Hindlimb muscle (tissue), 1 donor: ENCODE results near the gene MGLL. TPM values are rescaled to one million over a fixed set of nuclear protein-coding genes. Genes with fewer than 3 reads are reported as not detected.

Source experiments
- DNase-seq: peaks from one replicate; pipeline ENCODE4 v3.0.0-alpha.2; 2013
- polyA plus RNA-seq: library from polyadenylated mRNA; unstranded; fragments of 120-200 nt; gene quantifications from one replicate; pipeline ENCODE4 v1.2.1, GENCODE V29; 2013; ENCODE audit not compliant: insufficient read length

Gene MGLL
- 28.0 TPM for polyA plus RNA-seq

DNA sequence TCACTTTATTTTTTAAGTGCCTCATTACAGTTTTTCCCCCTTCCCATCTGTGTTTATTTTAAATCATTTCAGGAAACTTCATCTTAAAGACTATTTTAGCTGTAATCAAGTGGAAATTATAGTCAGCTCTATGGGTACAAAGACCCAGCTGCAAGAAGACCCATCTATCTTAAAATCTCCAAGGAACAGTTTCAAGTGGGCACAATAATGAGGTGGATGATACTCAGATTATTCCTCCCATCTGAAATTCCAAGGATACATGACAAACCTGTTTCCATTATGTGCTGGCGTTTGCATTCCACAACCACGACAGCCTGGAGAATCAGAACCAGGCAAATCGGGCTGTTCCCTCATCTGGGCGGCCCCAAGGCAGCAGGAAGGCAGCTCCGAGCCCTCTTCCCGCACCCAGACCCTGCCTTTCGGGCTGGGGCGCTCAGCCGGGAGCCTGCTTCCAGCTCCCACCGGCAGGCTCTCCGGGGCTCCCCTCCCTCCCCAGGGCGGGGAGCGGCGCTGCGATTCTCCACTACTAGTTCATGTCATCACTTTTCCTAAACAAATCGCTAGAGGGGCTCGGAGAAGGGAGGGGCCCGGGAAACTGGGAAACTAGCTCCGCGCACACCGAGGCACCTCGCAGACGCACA, at the start of gene MGLL:
MGLL (minus strand) TSS at position 475 of the 641 bp plus-strand sequence; CDS start at position 278, 197 bp downstream.
- DNase-seq = no peak

DNA sequence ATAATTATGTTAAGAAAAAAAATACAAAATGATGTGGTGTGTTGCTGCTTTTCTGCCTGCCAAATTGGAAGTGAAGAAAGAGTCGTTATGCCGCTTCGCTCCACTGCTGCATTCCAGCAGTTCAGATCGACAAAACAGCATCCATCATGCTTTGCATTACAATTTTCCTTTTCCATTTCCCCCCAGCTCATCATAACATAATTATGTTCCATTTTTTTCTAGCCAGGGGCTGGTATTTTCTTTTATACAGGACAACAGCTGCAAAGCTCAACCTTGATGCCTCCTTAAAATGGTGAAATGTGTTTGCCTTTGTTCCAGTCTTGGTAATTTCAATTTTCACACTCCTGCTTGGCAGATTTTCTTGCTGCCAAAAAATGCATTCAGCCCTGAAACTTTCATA, 47.8 kb upstream of the MGLL start:
- no peak for DNase-seq

DNA sequence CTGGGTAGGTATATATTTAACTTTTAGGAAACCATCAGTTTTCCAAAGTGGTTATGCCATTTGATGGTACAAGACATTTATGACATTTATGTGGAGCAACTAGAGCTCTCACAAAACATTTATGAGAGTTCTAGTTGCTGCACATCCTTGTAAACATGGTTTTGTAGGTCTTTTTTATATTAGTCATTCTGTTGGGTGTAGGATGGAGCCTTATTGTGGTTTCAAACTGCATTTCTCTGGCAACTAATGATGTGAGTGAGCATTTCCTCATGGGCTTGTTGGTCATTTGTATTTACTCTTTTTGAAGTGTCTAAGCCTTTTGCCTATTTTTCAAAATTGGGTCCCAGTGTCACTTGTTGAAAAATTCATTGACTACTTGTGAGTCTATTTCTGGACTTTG, 45.7 kb upstream of the MGLL start:
- DNase-seq = no peak

DNA sequence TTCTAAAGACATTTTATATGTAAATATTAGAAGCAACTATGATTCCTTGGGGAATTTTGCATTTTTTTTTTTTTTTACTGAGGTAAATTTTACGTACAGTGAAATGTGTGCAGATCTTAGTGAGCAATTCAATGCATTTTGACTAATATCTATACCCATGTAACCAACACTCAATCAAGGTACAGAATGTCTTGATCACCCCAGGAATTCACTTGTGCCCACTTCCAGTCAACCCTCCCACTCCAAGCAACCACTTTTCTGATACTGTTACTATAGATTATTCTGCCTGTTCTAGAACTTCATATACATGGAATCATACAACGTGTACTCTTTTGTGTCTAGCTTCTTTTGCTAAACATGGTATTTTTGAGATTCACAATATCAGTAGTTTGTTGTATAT, 45.1 kb upstream of the MGLL start:
- DNase-seq = no peak

DNA sequence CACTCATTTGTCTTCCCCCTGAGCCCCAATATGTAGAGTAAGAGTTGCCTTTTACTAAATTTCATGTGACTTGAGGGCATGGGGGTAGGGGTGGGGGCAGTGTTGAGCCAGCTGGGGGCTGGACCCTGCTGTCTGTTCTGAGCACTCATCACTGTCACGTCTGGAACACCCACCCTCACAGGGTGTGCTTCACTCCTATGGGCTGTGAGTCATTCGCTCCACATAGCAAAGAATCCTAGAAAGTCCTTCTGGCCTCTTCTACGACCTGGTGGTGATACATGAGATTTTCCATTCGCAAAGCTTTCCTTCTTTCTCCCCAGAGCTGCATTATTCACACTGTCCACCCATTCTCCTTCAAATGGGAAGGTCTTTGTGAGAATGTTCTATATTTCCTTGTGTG, 43.6 kb upstream of the MGLL start:
- no peak for DNase-seq

DNA sequence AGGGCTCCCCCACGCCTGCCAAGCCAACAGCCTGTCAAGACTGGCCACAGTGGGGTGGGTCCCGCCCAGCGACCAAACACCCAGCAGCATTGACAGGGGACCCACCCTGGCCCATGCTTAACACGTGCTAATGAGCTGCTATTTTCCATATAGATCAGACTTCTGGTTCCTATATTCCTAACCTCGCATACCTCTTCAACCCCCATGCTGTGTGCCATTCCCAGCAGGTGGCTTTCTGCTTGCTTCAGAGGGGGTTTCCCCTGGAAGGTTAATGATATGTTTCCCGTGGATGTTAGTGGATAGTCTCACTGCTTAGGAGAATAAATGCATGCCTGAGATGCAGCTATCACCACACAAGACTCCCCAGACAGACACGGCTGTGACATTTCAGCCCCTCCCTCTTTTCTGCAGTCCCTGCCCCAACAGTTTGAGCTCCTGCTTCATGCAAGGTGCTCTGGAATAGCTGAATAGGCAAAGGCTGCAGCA, 37.9 kb upstream of the MGLL start:
- no peak for DNase-seq

DNA sequence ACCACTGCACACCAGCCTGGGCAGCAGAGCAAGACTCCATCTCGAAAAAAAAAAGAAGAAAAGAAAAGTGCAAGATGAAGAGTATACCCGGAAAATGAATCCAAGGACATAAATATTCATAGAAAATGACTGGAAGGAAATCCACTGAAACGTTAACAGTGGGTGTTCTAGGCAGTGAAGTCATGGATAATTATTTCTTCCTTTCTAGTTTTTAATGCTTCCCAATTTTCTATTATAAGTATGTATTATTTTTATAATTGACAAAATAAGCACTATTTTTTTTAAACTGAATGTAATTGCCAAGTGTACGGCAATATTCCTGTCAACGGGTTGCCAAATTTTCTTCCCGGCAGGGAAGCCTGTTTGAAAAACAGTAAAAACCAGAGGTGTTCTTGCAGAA, 37.4 kb upstream of the MGLL start:
- DNase-seq = no peak

DNA sequence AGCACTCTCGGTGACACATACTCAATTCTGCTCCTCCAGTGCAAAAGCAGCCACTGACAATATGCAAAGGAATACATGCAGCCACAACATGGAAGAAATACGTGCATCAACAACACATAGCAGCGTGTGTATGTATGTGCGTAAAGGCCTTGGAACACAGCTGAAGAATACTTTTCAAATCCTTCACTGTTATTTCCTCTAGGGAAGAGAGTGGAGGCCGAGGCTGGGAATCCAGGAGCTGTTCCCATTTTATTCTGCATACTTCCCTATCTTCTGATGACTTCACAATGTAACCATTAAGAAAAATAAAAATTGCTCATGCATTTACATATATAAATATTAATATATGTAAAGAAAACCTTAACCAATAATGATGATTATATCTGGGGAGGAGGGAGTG, 36.6 kb upstream of the MGLL start:
- peak; percentile 30 for DNase-seq

DNA sequence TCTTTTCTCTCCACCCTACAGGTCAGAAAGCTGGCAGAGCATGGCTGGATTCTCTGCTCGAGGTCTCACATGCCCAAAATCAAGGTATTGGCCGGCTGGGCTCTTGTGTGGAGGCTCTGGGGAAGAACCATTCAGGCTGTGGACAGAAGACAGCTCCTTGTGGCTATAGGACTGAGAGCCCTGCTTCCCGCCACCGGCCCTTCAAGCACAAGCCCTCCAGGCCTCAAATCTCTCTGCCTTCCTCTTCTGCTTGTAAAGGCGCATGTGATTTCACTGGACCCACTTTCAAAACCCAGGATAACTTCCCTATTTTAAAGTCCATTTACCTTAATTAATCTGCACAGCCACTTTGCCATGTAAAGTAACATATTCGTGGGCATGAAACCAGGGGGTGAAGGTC, 36.2 kb upstream of the MGLL start:
- DNase-seq = no peak

DNA sequence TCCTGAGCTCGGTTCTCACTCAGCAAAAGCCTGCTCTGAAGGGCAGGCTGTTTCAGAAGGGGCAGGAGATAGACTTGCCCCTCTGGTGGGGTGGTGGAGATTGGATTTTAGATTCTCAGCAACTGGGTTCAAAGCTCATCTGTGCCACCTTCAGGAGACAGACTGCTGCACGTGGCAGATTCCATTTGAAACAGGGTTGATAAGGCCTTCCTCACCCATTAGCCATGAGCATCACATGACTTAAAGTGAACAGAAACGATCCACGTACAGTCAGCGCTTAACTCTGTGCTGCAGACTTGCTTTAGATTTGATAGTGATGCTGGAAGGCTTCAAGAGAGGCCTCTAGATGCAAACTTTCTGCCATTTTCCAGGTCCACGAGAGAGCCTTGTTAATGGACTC, 35.0 kb upstream of the MGLL start:
- no peak for DNase-seq

DNA sequence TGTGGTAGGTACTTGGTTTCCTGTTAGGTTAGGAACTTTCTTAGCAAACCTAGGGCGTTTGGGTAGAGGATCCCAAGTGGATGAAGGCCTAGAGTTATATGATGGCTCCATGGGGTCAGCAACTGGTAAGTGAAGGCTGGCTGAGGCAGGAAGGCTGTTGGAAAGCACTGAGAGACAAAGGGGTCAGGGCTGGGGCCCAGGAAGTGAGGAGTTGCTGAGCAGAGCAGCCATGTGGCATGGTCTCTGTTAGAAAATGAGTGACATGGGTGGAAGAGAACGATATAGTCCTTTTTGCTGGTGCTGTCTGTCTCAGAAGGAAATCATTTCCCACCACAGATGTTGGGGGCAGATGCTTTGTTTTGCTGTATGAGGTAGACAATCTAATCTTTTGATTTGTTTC, 34.5 kb upstream of the MGLL start:
- no peak for DNase-seq

DNA sequence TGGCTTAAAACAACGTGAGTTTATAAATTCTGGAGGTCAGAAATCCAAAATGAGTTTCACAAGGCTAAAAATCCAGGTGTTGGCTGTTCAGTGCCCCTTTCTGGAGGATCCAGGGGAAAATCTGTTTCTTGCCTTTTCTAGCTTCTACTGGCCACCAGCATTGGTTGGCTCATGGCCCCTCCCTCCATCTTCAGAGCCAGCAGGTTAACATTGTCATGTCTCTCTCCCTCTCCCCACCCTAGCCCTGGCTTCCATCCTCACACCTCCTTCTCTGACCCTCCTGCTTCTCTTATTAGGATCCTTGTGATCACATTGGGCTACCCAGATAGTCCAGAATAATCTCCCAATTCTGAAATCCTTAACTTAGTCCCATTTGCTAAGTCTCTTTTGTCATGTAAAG, 32.9 kb upstream of the MGLL start:
- no peak for DNase-seq

DNA sequence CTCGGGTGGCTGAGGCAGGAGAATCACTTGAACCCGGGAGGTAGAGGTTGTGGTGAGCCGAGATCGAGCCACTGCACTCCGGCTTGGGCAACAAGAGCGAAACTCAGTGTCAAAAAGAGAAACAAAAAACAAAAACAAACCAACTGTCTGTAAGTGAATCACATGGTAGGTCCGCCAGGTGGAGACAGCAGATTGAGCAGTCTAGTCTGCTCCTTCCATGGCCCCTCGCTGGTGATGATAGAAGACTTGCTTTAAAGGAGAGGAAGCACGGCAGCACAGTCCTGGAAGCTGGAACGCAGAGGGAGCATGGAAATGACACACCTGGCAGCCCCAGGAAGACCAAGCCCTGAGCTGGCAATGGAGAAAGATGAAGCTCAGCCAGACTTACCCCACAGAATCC, 31.4 kb upstream of the MGLL start:
- DNase-seq = no peak

DNA sequence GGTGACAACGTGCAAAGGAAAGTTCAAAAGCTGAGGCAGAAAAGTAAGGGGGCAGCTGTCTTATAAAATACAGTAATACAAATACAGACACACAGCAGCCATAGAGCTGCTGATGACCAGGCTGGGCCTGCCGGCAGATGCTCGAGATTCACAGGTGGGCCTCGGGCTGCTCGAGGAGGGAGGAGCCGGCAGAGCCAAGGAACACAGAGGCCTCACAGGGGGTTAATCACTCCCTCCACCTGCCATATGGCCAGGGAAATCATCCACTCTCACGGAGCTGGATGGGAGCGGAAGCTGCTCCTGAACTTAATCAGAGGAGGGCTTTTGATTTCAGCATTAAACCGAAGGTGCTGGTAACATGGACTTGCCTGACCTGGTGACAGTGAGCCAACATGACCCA, 29.6 kb upstream of the MGLL start:
- no peak for DNase-seq

DNA sequence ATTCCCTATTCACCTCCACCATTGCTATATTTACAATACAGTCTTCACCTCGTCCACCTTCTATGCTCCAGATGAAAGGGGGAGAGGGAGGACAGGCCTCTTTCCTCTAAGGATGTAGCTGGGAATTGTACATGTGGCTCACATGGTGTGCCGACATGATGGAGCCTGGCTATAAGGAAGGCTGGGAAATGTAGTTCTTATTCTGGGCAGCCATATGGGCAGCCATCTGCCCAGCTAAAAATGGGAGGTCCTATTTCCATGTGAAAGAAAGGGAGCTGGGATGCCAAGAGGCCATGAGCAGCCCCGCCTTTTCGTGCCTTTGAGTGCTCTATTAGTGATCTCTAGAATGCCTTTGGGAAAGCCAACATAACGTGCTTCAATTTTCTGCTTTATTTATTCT, 27.1 kb upstream of the MGLL start:
- DNase-seq = no peak

DNA sequence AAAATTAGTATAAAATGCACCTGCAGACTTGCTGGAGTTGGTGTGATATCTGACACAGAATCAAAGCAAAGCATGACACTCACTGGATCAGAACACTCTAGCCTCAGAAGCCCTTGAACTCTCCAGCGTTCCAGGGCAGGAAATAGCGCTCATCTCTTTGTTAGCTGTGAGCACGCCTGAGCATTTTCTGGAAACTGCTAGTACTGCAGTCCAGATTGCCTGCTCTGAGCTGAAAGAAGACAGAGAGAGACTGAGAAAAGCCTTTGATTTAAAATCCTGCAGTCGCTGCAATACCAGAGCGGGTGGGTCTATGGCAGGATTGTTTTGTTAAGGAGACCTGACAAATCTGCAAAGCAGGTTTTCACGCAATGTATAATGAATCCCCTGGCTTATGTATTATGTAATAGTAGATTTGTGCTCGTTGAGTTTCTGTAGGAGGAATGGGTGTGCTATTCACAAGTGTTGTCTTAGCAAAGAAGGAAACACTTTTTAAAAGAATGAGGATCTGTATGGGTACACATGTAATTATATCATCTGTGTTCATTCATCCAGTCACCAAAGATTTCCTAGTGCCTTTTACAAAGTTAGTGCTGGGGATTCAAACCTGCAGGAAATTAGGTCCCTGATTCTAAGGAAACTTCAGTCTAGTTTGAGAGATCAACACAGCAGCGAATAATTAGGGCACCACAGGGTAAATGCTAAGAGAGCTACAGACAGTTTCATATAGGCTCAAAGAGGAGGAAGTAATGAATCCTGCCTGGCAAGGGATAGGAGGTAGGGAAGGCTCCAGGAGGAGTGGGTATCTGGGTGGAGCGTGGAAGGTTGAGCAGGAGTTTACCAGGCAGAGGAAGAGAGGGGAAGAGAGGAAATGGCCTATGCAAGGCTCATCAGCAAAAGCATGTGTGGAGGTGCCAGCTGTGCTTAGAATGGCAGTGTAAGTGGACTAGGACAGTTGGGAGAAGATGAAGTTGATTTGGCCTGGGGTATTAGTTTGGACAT, 26.1 kb upstream of the MGLL start:
- peak; percentile 53 for DNase-seq

DNA sequence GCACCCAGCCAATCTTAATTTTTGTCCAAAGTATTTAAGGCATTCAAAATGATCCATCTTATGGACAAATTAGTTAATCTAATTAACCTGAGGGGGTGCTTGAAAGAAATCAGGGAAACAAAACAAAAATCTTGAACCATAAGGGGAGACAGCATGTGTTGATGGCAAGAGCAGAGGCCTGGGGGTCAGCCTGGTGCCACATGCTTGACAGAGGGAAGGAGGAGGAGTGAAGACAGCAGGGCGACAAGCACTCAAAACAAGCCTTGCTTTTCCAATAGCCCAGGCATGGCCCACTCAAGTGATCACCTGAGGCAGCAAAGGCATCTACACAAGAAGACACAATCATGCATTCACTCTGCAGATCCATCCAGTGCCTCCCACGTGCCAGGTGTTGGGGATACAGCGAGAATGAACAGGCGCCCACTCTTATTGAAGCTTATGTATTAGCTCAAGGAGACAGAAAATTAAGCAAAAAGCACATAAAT, 25.0 kb upstream of the MGLL start:
- no peak for DNase-seq

DNA sequence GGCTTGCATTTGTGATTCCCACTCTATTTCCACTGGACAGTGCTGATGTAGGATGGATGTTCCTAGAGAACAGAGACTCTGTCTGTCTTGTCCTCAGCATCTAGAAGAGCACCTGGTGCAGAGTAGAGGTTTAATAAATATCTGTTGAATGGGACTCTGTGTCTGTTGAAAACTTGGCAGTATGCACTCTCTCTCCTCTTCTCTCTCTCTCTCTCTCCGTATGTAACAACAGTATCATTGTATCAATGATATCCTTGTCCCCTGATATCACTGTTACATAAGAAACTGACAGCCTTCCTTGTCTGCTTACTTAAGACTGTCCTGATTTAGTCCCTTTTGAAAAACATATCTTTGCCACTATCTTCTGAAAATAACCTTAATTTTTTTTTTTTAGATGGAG, 24.3 kb upstream of the MGLL start:
- DNase-seq = no peak

DNA sequence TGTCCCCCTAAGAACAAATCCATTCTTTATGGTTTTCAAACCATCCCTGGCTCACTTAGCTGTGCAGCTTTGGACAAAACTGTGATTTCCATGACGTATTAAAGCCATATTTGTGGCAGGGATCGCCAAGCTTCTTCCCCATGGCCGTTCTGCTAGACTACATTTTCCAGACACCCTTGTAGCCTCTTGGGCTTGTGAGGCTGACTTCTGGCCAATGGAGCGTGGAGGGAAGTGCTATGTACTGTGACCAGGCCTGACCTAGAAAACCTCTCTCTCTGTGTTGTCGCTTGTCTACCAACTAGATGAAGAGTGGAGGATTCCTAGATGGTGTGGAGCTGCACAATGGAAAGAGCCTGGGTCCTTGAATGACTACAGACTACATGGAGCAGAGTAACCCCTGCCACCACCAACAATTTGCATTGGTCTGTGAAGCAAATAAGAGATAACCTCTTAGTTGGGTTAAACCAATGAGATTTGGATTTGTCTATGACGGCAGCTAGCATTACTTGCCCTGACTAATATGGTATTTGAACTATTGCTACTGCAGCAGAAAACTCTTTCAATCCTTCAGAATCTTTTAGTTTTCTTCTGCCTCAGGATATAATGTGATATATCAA, 22.1 kb upstream of the MGLL start:
- DNase-seq = no peak

DNA sequence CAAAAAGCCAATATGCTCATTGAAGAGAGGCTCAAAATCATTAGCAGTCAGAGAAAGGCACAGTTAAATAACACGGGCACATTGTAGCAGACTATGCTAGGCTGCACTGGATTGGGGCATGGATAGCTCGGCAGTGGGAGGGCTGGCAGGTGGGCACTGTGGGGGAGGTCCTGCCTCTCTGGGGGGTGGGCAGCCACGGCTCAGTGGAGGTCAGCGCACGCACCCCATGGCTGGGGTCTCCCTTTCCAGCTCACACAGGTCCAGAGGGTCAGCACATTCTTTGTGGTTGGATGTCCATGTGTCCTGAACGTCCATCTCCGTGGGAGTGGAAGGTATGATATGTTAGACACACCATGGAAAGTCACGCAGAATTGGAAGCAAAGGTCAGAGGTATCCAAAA, 18.4 kb upstream of the MGLL start:
- no peak for DNase-seq

DNA sequence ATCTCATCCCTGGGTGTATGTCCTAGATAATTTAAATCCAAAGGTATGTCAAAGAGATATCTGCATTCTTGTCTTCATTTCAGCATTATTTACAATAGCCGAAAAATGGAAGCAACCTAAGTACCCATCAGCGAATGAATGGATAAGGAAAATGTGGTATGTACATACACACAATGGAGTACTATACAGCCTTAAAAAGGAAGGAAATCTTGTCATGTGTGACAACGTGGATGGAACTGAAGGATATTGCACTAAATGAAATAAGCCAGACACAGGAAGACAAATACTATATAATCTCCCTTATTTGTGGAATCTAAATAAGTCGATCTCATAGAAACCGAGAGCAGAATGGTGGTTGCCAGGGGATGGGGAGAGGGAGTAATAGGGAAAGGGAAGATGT, 16.8 kb upstream of the MGLL start:
- DNase-seq = no peak

DNA sequence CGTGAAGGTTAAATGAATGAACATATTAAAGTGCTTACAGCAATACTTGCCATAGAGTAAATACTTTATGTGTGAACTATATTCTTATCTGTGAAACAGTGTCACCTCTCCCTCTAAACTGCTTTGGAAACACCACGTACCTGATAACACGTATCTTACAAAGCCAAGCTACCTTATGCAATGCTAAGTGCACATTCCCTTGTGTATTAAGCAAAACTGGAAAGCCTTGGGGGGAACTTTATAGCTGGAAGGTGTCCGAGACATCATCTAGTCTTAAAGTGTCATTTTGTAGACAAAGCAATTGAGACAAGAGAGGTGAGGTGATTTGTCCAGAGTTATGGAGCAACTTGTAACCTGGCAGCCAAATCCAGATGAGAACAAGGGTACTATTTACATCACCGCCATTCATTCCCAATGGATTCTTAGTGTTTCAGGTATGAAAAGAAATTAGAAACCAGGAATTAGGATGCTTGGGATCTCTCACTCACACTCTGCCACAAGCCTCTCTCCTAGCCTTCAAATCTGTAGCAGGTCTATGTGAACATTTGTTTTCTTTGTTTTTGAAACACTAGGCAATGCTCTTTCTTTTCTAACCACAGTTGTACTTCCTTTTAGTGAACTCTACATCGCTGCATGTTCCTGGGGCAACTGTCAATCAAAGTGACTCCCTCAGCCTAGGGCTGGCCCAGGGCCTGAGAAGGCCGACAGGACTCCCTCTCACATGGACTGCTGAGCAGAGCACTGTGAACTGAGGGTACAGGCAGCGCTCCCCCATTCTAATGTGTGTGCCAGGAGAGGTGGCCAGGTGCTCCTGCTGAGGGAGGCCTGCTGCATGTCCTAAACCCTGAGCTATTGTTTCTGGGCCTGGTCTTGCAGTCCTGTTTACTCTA, 13.9 kb upstream of the MGLL start:
- no peak for DNase-seq
